Measurements from ENCODE around the gene NRP2.

The NRP2 gene

DNA sequence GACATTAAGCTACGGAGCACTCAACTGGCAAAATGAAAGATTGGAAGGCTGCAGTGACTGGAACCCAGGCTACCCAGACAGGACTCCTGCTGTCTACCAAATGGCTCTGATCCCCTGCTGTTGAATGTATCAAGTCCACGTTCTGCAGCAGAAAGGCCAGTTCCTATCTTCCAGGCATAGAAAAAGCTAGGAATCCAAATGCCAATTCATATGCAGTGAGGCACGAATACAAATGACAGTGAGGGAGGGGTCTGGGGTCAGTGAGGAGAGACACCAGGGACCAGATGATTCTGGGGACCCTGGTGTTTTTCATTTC lies 5.3 kb downstream of the NRP2 start:
- no peak for DNase-seq

DNA sequence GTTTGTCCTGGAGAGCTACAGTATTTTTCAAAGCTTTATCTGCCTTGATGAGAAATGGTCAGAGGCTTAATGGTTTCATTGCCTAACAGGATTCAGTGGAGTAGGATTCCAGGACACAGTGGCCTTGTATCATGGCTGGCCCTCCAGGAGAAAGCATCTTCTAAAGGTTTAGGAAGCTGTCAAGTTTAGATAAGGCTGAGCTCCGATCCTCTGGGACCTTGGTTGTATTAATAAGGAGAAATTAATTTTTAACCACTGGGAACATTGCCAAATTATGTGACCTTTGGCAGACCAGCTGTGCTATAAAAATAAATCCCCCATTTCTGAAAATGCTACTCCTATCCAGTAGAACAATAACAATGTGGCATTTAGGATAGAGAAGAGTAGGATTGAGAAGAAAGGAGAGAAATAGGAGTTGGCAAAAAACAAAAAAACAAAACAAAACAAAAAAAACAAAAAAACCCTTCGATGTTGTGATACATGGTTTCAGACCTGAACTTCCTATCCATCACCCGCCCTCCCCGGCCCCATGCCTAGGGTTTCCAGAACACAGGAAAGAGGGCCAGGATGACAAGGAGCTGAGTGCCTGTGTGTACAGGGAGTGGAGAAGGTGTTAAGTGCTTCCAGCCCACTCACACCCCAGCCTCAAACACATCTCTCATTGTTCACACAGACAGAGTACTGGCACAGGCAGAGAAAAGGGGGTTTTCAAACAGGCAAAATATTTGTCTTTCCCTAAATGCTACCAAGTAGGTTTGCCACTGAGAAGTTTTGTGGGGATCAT lies 6.3 kb downstream of the NRP2 start:
- no peak for DNase-seq

DNA sequence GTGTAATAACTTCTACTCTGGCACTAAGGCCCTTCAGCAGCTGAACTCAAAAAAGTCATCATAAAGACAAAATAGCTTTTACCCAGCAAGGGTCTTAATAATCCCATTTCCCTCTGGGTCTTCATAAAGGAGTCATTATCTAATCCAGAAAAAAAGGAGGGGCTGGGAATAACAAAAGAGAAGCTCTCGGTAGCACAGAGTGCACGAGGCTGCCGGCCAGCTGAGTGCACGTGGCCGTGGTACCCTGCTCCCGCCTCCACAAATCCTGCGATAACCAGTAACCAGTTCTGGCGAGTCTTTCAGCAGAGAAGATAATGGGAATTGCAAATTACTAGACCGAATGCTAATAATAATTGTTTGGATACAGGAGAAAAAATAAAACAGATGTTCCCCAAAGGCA lies 7.5 kb downstream of the NRP2 start:
- DNase-seq = no peak

DNA sequence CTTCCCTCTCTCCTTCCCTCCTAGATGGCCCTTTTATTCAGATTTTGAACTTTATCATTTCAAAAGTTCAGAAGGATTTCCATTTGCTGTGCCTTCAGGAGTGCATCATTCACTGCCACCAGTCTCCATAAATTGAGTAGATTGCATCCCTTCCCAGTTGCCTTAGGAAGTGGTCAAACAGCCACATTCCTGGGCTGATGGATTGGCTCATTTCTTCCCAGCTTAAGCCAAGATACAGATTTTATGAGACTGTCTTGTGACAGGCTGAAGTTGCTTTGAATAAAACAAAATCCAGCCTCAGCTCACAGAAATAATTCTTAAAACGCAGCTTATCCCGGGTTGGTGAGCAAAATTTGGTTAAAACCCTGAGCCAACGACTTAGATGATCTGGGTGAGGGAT lies 9.8 kb downstream of the NRP2 start:
- DNase-seq = no peak

DNA sequence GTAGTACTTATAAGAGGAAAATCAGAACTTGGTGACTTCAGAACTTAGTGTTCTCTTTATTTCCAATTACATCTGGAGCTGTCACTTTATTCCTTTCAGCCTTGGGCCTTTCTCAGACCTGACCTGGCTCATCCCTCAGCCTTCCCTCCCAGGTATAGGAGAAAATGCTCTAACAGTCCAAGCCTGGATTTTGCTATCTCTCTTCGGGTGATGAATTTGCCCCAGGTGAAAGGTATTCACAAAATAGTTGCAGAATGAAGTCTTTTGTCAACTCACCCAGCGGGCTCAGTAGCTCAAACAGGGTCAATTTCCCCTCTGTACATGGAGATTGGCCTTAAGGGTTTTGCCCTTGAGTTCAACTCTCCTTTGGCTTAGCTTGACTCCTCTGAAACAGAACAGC lies 12.0 kb downstream of the NRP2 start:
- DNase-seq = no peak

DNA sequence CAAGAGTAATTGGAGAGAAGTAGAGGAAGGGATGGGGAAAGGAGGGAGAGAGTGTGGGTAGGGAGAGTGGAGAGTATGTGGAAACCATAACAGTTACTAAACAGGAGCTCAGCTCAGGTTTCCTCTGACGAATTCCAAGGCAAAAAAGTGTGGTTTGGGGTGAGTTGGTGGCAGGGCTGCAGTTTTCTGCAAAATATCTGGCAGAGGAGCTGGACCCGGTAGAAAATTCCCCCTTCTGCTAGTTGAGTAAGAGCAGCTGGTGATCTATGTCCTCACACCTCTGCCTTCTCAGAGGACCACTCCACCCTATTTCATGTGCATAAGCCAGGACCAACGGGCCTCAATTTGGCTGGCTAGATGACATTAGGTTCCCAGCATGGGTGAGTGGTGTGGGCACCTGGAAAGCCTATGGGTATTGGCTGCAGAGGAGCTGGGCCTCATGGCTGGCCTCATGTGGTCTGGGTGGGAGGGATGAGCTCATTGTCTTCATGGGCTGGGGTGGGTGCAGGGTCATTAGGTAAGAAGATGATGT lies 13.2 kb downstream of the NRP2 start:
- no peak for DNase-seq

DNA sequence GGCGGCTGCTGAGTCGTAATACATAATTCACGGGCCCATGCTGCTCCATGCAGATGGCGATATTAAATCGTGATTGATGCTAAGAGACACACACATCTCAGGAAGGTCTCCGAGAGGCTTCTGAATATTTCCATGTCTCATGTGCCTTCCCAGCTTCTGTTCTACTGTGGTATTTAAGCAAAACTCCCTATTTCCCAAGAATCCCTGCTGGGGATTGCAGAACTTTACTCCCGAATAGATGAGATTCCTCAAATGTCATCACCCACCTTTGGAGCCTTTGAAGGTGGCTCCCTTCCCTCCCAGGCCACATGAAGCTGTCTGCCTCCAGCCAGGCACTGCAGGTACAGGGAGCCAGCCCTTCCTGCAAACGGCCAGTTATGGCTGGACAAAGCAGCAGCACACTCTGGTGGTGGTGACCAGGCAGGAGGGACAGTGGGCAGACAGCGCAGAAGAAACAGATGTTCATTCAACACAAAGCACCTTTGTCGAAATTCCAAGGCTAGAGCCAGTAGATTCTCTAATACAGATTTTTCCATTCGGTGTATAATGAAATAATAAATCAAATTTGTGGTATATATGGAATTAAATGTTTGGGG lies 14.1 kb downstream of the NRP2 start:
- DNase-seq = no peak

DNA sequence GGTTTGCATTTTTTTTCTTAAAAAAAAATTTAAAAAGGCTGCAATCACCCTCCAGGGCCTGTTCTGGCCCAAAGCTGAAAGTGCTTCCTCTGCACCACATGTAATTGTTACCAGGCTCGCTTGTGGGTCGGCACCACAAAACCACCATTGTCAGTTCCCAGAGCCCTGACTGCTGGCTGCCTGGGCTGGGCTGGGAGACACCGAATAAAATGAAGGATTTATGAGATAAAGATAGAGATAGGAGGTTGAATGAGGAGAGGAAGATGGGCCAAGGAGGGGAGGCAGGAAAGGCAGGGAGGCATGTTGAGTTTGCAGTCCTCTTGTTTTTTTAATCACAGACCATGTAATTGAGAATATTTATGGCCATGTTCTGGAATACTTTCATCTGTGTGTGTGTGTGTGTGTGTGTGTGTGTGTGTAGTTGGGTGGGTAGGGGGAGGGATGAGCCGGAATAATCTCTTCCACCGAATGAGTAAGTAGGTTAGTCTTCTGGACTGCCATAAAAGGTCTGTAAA lies 14.7 kb downstream of the NRP2 start:
- DNase-seq = no peak

DNA sequence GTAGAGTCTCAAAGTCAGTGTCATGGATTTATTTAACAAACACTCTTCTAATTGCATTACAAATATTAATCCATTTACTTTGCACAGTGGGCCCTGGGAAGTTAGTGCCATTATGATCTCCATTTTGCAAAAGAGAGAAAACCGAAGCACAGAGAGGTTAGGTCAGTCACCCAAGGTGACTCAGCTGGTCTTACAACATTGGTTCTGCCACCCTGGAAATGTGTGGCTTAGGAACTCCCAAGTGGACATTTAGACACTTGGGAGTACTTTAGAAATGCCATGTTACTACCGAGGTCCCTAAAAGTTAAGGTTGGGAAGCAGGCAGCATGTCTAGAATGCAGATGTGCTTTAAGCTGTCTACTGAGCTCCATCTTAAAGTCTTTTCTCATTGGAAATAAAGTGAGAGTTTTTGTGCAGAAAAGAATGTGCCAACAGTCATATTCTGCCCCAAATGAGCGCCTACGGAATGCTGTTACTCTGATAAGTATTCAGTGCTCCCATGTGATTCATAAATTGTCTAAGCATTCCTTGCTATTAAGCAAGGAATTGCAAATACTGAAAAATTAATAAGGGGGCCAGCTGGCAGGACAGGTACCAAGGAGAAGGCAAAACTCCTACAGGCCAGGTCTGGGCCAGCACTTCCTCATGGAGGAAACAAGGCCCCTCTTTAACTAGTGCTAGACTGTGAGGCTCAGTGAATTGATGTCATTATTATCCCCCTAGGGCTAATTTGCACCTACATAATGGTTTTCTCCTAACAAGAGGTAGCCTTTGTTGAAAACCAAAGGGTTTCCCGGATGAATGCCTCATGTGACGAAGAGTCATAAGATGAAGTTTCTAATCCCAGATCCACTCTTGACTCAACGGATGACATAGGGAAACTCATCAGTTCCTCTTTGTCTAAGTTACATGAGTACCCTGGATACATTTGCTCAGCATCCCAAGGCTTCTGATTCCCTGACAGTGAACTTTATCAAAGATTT lies 16.3 kb downstream of the NRP2 start:
- DNase-seq = no peak

DNA sequence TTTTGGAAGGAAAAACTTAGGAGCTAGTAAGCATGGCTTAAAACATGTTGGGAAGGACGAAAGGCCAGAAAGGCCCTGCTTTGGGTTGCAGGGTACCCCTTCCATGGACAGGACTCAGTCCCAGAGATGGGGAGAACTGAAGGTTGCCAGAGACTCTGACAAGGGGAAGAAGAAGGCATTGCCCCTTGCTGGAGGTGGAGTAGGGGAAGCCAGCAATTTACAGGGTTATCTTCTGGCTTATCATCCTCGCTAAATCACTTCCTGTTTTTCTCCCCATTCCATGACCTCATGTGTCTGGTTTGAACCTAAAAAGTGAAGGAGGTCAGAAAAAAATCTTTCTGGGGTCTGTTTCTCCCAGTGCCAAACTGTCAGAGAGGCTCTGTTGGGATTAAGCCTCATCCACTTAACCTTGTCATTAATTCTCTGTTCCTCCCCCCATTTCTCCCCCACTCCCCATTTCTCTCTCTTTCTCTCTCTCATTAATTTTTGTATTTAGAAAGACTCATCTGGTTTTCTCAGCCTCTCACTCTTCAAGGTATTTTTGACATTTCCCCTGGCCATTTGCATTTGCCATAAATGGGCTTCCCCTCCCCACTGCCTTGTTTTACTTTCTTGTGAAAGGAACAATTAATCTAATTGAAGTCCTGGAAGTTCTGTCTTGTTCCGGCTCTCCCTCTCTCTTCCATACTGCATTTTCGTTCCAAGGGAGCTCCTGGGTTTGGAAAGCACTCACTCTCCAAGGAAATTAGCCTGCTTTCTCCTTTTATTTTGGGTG lies 17.4 kb downstream of the NRP2 start:
- DNase-seq = no peak

DNA sequence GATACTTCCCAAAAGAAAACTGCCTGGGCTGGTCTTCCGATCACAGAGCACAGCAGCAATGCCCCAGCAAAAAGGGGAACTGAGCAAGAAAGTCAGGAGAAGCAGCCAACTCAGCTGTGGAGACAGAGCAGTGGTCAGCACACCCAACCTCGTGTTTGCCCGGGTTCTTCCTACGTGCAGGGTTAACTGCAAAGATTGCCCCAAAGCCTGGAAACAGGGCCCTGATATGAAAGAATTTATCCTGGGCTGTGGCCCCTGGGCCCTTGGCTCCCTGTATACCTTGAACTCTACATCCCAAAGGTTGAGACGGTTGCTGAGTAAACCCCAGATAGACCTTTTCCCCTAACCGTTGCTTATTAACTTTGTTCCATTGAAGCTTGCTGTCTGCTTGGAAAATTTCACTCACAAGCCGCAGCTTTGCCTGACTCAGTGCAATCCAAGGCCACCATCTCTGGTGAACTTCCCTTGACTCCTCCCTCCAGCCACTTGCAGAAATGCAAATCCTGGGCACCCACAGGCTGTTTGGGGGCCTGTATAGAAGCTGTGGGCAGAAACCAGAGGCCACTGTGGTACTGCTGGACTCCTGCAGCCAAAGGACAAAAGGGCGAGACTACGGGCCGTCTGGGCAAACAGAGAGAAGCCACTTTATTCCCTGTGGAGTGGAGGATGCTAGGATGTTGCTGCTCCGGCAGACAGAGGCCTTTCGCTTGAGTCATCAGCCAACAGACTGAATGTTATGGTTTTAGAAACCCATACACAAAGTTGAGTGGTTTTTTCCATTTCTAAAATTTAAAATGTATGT lies 18.2 kb downstream of the NRP2 start:
- peak; percentile 32 for DNase-seq

DNA sequence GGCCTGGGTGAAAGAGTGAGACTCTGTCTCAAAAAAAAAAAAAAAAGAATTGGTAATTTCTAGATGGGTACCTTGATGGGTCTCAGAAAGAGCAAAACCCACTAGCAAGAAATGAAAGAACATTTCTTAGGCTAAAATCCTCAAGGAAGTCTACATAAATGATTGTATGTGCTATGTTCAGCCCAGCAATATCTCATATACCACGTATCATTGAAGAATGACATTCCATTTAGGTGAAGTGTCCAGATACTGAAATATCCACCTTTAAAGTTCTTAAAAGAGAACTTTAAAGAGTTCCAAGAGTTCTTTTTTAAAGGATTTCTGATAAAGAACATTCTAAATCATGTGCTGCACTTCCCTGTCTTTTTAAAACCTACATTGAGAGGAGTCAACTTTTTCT lies 19.2 kb downstream of the NRP2 start:
- no peak for DNase-seq

DNA sequence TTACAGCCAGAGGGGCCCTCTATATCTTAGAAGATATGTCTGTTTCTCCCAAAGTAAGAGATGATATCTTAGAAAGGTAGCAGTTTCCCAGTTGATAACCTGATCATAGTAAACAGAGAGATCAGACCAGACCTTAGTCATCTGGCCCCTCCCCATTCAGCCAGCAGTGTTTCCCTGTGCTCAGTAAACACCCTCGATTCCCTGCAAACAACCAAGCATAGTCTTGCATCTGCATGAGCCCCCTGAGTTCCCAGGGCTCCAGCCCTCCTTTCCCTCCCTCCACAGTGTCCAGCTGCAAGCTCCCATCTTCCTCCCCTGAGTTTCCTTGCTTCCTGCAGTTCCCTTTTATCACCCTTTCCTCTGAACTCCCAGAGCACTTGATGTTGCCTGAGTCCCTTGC lies 20.3 kb downstream of the NRP2 start:
- DNase-seq = no peak

DNA sequence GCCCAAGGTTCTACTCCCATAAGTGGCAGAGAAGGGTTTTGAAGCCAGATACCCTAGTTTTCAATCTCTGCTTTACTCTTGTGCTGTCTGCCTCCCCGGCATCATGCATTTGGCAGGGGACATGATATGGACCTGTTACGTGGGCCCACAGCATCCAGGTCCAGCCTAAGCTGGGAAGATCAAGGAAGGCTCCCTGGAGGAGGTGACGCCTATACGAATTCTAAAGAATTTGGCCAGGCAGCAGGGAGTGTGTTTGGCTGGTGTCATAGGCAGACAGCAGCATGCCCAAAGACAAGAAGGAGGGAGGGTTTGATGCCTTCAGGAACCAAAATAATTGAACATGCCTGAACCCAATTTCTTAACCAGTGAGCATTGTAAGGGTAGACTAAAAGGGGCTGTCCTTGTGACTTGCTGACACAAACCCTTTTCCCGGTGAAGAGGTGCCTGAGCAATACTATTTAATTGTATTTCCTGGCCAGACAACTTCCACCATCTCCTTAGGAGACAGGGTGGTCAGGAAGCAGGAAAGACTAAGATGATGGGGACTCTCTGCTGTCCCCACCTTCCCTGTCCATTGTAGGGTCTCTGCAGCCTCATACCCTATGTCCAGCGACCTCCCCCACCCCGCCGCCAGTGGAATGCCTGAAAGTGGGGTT lies 21.3 kb downstream of the NRP2 start:
- no peak for DNase-seq

DNA sequence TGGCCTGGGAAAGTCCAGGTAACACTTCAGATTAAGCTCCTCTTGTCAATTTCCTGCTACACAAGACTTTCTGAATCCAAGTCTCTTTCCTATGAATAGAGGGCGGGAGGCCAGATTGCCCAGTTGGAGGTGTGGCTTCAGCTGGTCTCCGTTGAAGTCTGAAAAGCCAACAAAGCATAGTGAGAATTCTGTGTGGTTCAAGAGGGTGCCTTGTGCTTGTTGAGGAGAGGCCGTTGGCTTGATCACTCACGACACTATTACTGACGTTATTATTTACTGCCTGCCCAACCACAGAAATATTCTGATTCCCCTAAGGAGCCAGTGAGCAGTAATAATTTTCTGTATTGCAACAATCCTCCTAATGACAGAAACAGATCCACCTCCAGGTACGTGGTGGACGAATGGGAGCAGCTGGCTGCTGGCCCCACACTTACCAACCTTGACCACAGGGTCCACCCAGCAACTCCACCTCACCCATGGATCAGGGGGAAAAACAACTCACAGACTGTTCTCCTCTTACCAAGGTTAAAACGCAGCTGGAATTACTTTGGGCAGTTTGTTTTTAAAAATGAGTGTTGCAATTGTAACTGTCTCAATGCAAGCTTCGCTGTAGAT lies 21.9 kb downstream of the NRP2 start:
- no peak for DNase-seq

DNA sequence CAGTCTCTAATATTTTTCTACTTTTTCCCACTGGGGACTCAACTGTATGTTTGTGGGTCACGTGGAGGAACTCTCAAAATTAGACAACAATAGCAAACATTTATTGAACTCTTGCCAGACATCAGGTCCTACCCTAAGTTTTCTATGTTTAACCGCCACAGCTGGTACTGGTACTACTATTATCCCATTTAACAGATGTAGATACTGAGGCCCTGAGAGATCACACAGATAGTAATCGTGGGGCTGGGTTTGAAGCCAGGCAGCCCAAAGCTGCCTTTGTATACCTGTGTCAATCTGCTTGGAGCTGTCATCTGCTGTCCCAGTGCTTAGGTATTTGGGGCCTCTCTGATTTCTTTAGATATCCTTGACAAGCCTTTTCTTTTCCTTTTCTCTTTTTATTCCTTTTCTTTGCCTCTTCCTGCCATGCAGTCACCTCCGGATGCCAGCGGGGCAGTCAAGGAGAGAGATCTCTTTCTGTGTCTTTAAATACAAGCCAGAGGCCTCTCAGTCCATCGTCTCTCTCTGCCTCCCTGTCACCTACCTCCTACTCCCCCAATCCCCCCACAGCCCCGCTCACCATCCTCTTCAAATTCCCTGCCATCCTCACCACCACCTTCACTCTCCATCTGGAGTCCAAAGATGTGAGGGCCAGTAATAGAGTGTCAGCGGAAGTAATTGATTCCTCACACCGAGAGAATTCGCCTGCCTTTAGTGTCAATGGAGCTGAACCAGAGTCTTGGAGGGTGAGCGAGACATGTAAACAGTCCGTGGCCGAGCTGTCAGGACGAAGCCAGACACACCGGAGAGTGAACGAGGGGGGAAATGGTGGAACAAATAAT lies 23.4 kb downstream of the NRP2 start:
- no peak for DNase-seq

DNA sequence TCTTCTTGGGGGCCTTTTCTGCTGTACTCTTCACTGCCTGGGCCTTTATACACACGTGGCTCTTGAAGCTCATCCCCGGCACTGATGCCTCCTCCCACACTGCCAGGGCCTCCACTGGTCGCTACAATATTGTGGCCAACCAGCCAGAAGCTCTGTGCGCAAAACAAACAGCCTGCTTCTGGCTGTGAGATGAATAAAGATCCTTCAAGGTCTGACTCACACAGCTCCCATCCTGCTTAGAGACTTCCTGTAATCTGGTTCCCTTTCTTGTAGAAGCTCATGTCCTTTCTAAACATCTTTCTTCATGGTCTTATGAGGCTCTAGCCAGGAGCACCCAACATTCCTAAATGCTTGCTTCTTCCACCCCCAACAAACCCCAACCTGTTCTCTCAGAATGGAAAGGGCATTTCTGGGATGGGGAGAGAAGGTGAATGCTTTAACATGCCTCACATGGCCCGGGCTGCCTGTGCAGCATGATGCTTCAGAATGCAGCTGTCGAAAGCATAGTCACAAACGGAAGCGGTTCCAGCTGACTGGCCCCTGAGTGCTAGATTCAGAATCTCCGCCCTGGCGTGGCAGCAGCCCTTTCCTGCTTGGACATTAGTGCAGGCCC lies 24.6 kb downstream of the NRP2 start:
- peak; percentile 35 for DNase-seq

DNA sequence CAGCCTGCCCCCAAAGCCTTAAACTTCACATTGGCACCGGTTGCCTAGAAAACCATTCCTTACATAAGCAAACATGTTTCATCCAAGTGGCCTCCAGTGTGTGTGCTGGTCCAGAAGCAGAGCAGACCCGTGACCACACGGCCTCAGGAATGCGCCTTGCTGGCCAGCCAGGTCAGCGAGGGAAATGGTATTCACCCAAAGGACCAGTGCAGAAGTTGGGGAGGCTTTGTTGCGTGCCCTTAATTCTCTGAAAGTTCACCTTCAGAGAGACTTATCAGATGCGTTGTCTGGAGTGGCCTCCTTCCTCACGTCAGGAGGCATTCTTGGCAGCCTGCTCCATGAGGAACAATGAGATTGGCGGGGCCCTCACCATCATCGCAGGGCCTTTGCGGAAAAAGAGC lies 25.9 kb downstream of the NRP2 start:
- DNase-seq = no peak

DNA sequence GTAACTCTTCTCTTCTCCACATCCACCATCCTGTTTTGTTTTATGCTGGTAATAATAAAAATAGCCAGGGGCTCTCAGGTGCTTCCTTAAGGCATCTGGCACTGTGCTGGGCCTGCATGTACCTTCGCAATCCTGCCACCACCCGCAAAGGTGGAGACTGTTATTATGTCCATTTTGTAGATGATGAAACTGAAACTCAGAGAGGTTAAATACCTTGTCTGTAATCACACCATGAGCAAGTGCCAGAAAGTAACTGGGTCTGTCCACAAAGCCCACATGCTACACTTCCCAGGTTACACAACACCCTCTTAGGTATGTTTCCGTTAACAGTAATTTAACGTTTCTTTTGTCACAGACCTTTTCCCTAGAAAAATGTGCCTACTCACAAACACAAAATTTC lies 27.0 kb downstream of the NRP2 start:
- no peak for DNase-seq

Data from stimulated activated CD8-positive, alpha-beta memory T cell treated with anti-CD3 and anti-CD28 coated beads, Interleukin-4, amount 100 ng/mL, for 48 hours (primary cell).